H1 (cell line): ENCODE results near the gene ZMIZ1. TPM values are rescaled to one million over a fixed set of nuclear protein-coding genes. Genes with fewer than 3 reads are reported as not detected.

Experiments used
- ASH2L ChIP-seq: fragments of 200-600, 300-600 bp; sonication (generic); IDR thresholded peaks from one replicate; pipeline ENCODE4 v1.7.1; 2017; ENCODE audit warnings: low read length
- ATF2 ChIP-seq: IDR thresholded peaks from 2 replicates; pipeline ENCODE4 v1.6.1; 2012; ENCODE audit warnings: low read length, inconsistent platforms
- CHD1 ChIP-seq: IDR thresholded peaks from 2 replicates; pipeline ENCODE4 v1.6.1; 2012; ENCODE audit warnings: low read depth, low read length, improper control_type of control experiment
- GTF2F1 ChIP-seq: IDR thresholded peaks from 2 replicates; pipeline ENCODE4 v1.6.1; 2012; ENCODE audit warnings: low read depth, low read length, improper control_type of control experiment, borderline replicate concordance
- JUN ChIP-seq: IDR thresholded peaks from 2 replicates; pipeline ENCODE4 v1.6.1; 2011; ENCODE audit warnings: low read depth, mild to moderate bottlenecking, improper control_type of control experiment, low read length
- MAFK ChIP-seq: IDR thresholded peaks from 2 replicates; pipeline ENCODE4 v1.6.1; 2012; ENCODE audit warnings: low read depth, mild to moderate bottlenecking, improper control_type of control experiment, low read length
- NRF1 ChIP-seq: IDR thresholded peaks from 2 replicates; pipeline ENCODE4 v1.6.1; 2011; ENCODE audit warnings: mild to moderate bottlenecking, low read depth, low read length, improper control_type of control experiment
- SRF ChIP-seq: IDR thresholded peaks from 2 replicates; pipeline ENCODE4 v1.6.1; 2011; ENCODE audit warnings: mild to moderate bottlenecking, low read depth, low read length, moderate library complexity
- polyA plus RNA-seq, 7 experiments: library from polyadenylated mRNA; depleted of rRNA in 3 of 7; stranded (reverse) in 5 of 7; unstranded in 2 of 7; fragments of >200 nt in 5 of 7; fragments of 200-250 nt in 2 of 7; gene quantifications; 1 replicate in 5 of 7; 2 replicates in 1 of 7; 4 replicates in 1 of 7; pipeline versions ENCODE4 v1.2.1 to v1.2.3, GENCODE V29; 2011 to 2013; ENCODE audit warnings: missing spikeins in 2 of 7, mixed read lengths in 2 of 7
- total RNA-seq: library from RNA; stranded (reverse); fragmentation: NEBNext Ultra II Directional; extraction: Animal tissue kit (Norgen Biotek cat#: 25700); gene quantifications from 2 replicates; pipeline ENCODE4 v1.2.1, GENCODE V29; 2021

The ZMIZ1 gene
- total and polyA plus RNA-seq, 2 of the 8 experiments (the other 6 are each of a cell fraction or from before 2014, with no cell fraction given), result 8.1 to 28.0 TPM

DNA sequence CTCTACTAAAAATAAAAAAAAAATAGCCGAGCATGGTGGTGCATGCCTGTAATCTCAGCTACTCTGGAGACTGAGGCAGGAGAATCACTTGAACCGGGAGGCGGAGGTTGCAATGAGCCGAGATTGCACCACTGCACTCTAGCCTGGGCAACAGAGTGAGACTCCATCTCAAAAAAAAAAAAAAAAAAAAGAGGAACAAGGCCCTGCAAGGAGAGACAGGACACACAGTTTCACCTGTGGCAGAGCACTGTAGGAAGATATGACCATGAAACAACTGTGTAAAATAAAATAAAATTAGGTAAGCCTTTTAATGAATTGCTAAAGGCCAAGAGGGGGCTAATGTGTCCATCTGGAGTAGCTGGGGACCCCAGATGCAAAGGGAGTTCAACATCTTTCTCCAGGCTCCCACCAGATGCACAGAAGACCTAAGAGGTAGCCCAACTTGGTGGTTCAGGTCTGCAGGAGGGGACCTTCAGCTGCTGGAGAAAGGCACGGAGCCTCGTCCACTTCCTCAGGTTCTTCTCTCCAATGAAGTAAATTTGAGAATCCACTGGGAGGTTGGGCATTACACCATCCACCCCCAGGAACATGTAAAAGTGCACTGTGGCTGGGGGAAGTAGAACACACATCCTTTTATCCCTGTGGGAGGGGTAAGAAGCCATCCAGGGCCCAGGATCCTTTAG lies 291.2 kb downstream of the ZMIZ1 start (continued):
- TF ChIP-seq ATF2, result no peak
- TF ChIP-seq GTF2F1, result no peak
- TF ChIP-seq ASH2L, result no peak
- no peak for TF ChIP-seq JUN
- TF ChIP-seq MAFK, result no peak
- no peak for TF ChIP-seq SRF
- no peak for TF ChIP-seq NRF1
- TF ChIP-seq CHD1, result no peak
